Stimulated activated CD4-positive, alpha-beta T cell treated with anti-CD3 and anti-CD28 coated beads, TNF-alpha, amount 100 ng/mL, for 24 hours (primary cell): Measurements from ENCODE around the gene TYMP.

ENCODE experiments used
- DNase-seq, 3 experiments: peaks; one replicate each; pipeline ENCODE4 v3.0.0-alpha.2; 2020; ENCODE audit warnings: low read depth in 3 of 3

The TYMP gene

DNA sequence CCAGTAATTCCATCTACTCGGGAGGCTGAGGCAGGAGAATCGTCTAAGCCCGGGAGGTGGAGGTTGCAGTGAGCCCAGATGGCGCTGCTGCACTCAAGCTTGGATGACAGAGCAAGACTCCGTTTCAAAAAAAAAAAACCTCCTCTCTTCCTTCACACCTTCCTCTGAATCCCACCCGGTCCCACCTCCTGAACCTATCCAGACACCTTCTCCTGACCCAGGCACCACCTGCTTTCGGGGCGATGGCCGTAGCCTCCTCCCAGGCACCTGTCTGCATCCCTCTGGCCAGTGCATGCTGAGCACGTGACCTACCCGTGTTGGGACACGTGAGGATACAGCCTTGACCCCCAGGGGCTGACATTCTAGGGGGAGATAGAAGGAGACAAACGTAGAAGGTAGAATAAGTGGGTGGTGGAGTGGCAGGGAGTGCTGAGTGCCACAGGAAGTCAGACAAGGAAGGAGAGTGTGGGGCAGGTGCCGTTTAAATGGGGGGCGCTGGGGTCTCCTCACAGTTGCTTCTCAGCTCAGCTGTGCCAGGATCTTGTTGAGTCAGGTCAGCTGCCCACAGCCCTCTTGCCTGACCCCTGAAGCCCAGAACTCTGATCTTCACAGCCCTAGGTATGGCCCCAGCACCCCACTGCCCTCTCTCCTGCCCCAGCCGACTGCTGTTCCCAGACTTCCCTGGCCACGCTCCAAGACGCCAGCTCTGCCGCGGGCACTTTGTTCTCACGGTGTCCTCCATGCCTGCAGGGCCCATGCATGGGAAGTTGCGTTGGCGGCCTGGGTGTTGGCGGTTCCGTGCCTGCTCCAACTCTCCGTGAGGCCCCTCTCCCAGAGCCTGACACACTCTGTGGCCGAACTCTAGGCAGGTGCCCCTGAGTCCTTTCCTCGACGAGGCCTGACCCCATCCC lies 44.3 kb downstream of the TYMP start:
- no peak for DNase-seq

GRCh38 chr22:50483977-50484853 lies 45.6 kb downstream of the TYMP start:
- no peak for DNase-seq

- no peak for DNase-seq
Measured at GRCh38 chr22:50483556-50483955, 46.3 kb downstream of the TYMP start.

DNA sequence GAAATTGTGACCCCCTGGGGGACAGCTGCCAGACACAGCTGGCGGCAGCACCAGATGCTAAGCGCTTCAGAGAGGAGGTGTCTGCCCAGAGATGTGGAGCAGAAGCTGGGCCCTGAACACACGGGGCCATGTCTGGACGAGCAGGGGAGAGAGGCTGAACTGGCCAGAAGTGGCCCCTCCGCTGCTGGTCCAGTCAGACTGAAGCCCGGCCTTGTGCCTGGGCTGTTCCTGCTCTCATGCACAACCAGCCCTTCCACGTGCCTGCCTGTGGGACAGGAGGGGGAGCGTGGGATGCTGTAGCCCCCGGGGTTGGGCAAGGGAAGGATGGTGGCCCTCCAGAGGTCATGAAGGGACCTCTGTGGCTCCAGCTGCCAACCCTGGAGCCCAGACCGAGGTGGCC lies 46.7 kb downstream of the TYMP start:
- DNase-seq: no peak

GRCh38 chr22:50482107-50483074 lies 47.4 kb downstream of the TYMP start:
- no peak for DNase-seq

GRCh38 chr22:50481440-50482106 lies 48.2 kb downstream of the TYMP start, which contains the start of gene ADM2:
Gene ADM2, plus strand, starts transcription at chr22:50481543. Its CDS starts 305 bp downstream, at chr22:50481848.
- peak in 1 of 3 experiments; percentile 68 for DNase-seq

DNA sequence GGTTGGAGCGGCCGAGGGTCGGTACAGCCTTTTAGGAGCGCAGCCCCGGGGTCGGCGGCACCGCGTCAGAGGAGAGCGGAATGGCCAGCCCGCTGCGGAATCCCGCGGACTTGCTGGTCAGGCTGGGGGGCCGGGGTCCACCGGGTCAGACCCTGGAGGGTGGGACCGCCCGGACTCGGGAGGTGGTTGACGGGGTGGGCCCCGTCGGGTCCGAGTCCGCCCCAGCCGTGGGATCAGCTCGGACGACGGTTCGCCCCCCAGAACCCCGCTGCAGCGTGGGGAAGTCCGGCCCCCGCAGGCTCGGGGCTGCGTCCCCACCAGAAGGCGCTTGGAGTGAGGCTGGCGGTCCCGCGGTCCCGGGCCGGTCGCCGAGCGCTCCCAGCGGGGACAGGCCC lies 48.8 kb downstream of the TYMP start:
- no peak for DNase-seq

- no peak for DNase-seq
Measured at GRCh38 chr22:50479721-50480120, 50.1 kb downstream of the TYMP start.

DNA sequence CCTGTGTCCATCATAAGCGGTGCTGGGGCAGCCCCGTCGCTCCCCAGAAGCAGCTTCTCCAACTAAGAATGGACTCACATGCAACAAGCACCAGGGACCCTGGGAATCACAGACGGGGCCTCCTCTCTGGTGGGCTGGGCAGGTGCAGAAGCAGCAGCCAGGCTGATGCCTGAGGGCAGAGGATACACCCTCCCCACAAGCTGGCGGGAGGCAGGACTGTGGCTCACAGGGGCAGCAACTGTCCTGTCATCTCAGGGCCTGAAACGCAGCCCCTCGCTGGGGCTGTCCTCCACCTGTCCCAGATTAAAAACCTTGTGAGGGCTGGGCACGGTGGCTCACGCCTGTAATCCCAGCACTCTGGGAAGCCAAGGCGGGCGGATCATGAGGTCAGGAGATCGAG lies 51.9 kb downstream of the TYMP start:
- no peak for DNase-seq

DNA sequence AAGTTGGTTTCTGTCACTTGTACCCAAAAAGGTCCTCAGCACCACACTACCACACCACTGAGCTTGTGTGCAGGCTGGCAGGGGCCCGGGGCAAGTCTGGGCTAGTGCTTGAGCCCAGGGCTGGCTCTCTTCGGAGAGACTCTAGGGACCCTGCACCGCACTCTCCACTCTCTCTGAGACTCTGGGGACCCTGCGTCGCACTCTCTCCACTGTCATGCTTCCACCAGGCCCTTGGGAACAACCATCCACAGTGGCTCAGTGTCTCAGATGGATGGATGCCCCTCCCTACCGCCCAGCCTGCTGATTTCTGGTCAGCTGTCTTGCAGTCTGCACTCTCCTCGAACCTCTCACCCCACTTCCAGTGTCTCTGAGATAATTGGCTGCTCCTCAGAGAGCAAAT lies 52.9 kb downstream of the TYMP start:
- no peak for DNase-seq
